Left forelimb (tissue), 1 donor: ENCODE measurements around the gene ATOH7.
"Not testable (repeated sequence)": the region's sequence is repeated elsewhere in the genome, so short reads cannot be mapped to it uniquely, and the experiment has no call there.

Experiments used
- DNase-seq: peaks from one replicate; pipeline ENCODE4 v3.0.0-alpha.2; 2018; ENCODE audit warnings: low spot score

ATOH7 gene

GRCh38 chr10:68231817-68232251 lies at the start of gene ATOH7:
TSS of gene ATOH7 (minus strand) at chr10:68232113. CDS start at chr10:68231677, 436 bp downstream.
- no peak for DNase-seq

DNA sequence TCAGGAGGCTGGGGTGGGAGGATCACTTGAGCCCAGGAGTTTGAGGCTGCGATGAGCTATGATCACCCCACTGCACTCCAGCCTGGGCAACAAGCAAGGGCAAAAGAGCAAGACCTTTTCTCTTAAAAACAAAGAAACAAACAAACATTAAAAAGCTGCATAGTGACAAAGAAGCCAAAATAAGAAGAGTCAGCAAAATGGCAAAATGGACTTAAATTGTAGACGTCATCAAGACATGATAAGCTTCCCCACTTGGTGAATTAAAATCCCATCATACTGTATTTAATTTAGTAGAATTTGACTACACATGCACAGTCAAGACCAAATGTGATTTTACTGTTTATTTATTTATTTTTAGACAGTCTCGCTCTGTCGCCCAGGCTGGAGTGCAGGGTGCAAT lies 48.8 kb upstream of the ATOH7 start:
- no peak for DNase-seq

DNA sequence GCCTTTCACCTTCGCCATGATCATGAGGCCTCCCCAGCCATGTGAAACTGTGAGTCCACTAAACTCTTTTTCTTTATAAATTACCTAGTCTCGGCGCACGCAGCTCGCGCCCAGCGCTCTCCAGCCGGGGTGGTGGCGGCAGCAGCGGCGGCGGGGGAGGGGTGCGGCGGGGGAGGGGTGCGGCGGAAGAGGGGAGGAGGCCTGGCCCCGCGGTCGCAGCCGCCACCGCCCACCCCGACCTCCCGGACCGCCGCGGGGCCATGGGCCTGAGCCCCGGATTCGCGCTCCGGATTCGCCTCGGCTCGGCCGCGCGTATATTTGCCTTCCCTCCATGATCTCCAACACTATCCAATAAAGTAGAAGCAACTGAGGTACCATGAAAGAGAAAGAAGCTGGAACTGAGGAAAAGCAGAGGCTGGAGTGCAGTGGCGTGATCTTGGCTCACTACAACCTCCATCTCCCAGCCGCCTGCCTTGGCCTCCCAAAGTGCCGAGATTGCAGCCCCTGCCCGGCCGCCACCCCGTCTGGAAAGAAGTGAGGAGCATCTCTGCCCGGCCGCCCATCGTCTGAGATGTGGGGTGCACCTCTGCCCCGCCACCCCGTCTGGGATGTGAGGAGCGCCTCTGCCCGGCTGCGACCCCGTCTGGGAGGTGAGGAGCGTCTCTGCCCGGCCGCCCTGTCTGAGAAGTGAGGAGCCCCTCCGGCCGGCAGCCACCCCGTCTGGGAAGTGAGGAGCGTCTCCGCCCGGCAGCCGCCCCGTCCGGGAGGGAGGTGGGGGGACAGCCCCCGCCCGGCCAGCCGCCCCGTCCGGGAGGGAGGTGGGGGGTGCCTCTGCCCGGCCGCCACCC lies 47.2 kb upstream of the ATOH7 start:
- not testable (repeated sequence) for DNase-seq

DNA sequence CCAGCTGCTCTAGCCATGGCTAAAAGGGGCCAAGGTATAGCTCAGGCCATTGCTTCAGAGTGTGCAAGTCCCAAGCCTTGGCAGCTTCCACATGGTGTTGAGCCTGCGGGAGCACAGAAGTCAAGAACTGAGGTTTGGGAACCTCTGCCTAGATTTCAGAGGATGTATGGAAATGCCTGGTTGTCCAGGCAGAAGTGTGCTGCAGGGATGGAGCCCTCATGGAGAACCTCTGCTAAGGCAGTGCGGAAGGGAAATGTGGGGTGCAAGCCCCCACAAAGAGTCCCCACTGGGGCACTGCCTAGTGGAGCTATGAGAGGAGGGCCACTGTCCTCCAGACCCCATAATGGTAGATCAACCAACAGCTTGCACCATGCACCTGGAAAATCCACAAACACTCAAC lies 45.9 kb upstream of the ATOH7 start:
- DNase-seq: not testable (repeated sequence)

GRCh38 chr10:68276224-68276623 lies 44.3 kb upstream of the ATOH7 start:
- DNase-seq: no peak

GRCh38 chr10:68275600-68276126 lies 43.8 kb upstream of the ATOH7 start:
- no peak for DNase-seq

GRCh38 chr10:68272833-68273232 lies 40.9 kb upstream of the ATOH7 start:
- DNase-seq: no peak

GRCh38 chr10:68271196-68271882 lies 39.4 kb upstream of the ATOH7 start:
- no peak for DNase-seq

DNA sequence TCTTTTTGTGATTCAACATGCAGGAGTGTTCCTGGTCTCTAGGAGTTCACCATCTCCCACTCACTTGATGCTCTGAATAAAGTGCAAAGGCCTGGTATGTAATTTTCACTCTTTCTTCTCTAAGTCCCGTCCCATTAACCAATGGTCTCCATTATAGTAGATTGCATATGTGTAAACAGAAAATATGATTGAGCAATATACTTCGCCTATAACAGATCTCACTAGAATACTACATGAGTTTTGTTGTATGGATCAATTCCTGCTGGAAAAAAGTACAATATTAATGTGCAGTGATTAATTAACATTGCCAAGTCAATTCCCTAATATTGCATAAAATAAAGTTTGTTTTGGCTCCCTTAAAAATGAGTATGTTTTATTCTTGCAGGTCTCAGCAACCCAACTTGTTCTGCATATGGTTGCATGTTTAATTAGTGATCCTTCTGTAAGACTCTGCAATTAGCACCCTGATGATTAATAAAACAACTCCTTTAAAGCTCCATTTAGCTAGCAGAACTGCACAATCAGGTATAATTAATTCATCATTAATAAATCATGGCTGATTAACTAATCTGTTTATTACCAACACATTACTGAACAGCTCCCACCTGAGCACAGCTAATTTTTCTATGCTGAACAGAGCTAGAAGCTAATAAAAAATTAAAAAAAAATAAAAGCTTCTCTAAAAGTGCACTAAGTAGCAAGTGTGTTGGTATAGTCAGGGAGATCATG lies 37.8 kb upstream of the ATOH7 start:
- DNase-seq: no peak

GRCh38 chr10:68261132-68261856 lies 29.4 kb upstream of the ATOH7 start:
- DNase-seq: no peak

GRCh38 chr10:68253346-68253745 lies 21.4 kb upstream of the ATOH7 start:
- DNase-seq: no peak

- no peak for DNase-seq
Observed at GRCh38 chr10:68251625-68252495, 19.9 kb upstream of the ATOH7 start.

GRCh38 chr10:68251151-68251550 lies 19.2 kb upstream of the ATOH7 start:
- no peak for DNase-seq

- DNase-seq: no peak
Observed at GRCh38 chr10:68249297-68249696, 17.4 kb upstream of the ATOH7 start.

DNA sequence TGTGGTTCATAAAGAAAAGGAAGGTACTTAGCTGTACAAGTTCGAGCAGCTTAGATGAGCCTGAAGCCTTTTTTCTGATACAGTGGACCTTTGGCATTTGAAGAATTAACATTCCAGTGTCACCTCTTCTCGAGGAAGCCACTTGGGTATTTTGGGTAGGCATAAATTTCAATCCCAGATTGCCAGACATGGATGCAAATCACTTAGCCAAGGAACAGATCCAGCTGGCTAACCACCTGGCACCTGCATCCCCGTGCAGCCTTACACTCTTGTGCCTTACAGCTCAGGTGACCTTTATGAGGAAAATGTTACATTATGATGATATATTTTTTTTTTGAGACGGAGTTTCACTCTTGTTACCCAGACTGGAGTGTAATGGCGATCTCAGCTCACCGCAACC lies 16.0 kb upstream of the ATOH7 start:
- DNase-seq: no peak

DNA sequence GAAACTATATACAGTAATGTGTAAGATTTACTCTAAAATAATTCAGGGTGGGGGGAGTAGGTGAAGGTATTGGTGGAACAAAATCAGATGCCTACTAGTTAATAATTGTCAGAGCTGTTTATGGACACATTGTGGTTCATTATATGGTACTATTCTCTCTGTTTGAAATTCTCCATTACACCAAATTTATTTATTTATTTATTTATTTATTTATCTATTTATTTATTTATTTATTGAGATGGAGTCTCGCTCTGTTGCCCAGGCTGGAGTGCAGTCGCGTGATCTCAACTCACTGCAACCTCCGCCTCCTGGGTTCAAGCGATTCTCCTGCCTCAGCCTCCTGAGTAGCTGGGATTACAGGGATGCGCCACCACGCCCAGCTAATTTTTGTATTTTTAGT lies 14.5 kb upstream of the ATOH7 start:
- not testable (repeated sequence) for DNase-seq

- DNase-seq: no peak
Observed at GRCh38 chr10:68242051-68242450, 10.1 kb upstream of the ATOH7 start.

DNA sequence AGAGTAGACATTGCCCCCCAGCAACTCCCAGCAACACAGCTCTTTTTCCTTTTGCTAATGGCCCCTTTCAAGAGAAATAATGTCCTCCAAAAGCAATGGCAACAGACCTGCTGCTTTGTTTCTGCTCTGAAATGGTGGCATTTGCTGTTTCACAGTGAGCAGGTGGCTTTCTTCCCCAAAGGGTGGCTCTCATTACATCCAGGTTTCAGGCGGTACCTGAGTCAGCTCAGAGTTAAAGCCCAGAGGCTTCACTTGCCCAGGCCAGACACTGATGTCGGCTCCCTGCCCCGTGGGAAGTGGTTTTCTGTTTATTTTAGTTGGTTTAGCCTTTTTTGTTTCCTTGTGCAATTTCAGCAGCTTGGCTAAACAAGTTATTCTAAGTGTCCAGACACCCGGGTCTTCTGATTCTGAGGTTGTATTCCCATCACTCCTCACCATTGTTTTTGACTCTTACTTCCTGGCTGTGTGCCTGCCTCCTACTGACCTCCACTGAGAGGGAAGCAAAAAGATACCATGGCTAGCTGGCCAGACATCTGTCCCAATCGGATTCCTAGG lies 7.8 kb upstream of the ATOH7 start:
- no peak for DNase-seq

DNA sequence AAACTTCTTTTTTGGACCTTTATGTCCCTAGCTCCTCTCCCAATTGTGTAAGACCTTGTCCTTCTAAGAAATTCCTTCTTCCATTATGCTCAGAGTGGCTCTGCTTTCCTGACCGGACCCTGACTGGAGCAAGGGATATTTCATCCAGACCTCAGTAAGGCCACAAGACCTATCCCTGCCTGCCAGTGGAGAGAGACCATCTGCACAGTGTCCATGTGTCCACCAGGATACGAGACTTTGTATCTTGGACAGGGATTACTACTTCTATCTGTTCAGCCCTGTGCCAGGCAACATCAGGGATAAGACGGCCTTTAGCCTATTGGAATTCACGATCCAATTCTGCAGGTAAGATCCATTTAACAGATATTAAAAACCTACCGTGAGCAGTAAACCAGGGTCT lies 7.2 kb upstream of the ATOH7 start:
- DNase-seq: no peak

GRCh38 chr10:68238371-68238770 lies 6.5 kb upstream of the ATOH7 start:
- DNase-seq: no peak
